GM23338 (cell line): ENCODE measurements around the gene HRAS. TPM values are rescaled to one million over a fixed set of nuclear protein-coding genes. Genes with fewer than 3 reads are reported as not detected.

ENCODE experiments used
- ATAC-seq: fragments of 200-7000 bp; cut with Tn5 transposase; 3 replicates; pipeline ENCODE4 v1.9.1; 2020
- DNase-seq: peaks from one replicate; pipeline ENCODE4 v3.0.0-alpha.2; 2015; ENCODE audit warnings: low spot score
- H2AFZ ChIP-seq: fragments of 200-600 bp; sonication (generic); 2 replicates; pipeline ENCODE4 v1.8.0; 2016; ENCODE audit warnings: antibody characterized with exemption, mild to moderate bottlenecking, moderate library complexity
- H3F3A ChIP-seq: fragments of 200-600 bp; sonication (generic); replicated peaks from 2 replicates; pipeline ENCODE4 v1.8.0; 2017; ENCODE audit warnings: antibody characterized with exemption, mixed run types, low read depth
- H3K27ac ChIP-seq: fragments of 200-600 bp; sonication (generic); 2 replicates; pipeline ENCODE4 v1.6.1; 2016; ENCODE audit warnings: low read depth
- H3K27me3 ChIP-seq: fragments of 200-600 bp; sonication (generic); 2 replicates; pipeline ENCODE4 v1.8.0; 2016; ENCODE audit warnings: mild to moderate bottlenecking, mixed run types, moderate library complexity; ENCODE audit not compliant: insufficient read depth
- H3K36me3 ChIP-seq: fragments of 200-600 bp; sonication (generic); 2 replicates; pipeline ENCODE4 v1.8.0; 2016; ENCODE audit warnings: mild to moderate bottlenecking; ENCODE audit not compliant: insufficient read depth
- H3K4me1 ChIP-seq: fragments of 200-600 bp; sonication (generic); 2 replicates; pipeline ENCODE4 v1.8.0; 2016; ENCODE audit warnings: mild to moderate bottlenecking, moderate library complexity; ENCODE audit not compliant: insufficient read depth
- H3K4me2 ChIP-seq: fragments of 200-600 bp; sonication (generic); 2 replicates; pipeline ENCODE4 v1.7.1; 2017; ENCODE audit warnings: mixed run types
- H3K4me3 ChIP-seq: fragments of 200-600 bp; sonication (generic); 2 replicates; pipeline ENCODE4 v1.6.1; 2016; ENCODE audit warnings: mixed run types
- H3K79me2 ChIP-seq: fragments of 200-600 bp; sonication (generic); replicated peaks from 2 replicates; pipeline ENCODE4 v1.8.0; 2017; ENCODE audit warnings: mild to moderate bottlenecking; ENCODE audit not compliant: insufficient read depth
- H3K9me2 ChIP-seq: fragments of 200-600 bp; sonication (generic); 2 replicates; pipeline ENCODE4 v1.8.0; 2017; ENCODE audit not compliant: insufficient read depth
- H4K20me1 ChIP-seq: fragments of 200-600 bp; sonication (generic); replicated peaks from 2 replicates; pipeline ENCODE4 v1.8.0; 2017; ENCODE audit warnings: mild to moderate bottlenecking; ENCODE audit not compliant: insufficient read depth
- H3K27ac Mint-ChIP-seq: 2 replicates; pipeline ENCODE4 v1.8.0; 2020; ENCODE audit warnings: inconsistent platforms, mild to moderate bottlenecking, moderate library complexity, mixed read lengths
- H3K27me3 Mint-ChIP-seq: 3 replicates; pipeline ENCODE4 v1.8.0; 2022; ENCODE audit warnings: low read depth, mild to moderate bottlenecking, moderate library complexity, mixed read lengths, inconsistent platforms; ENCODE audit not compliant: insufficient read depth, poor library complexity
- H3K36me3 Mint-ChIP-seq: 3 replicates; pipeline ENCODE4 v1.8.0; 2021; ENCODE audit warnings: low read depth, mild to moderate bottlenecking, inconsistent platforms, moderate library complexity, mixed read lengths
- H3K4me1 Mint-ChIP-seq: 3 replicates; pipeline ENCODE4 v1.8.0; 2020; ENCODE audit warnings: mild to moderate bottlenecking, inconsistent platforms, mixed read lengths
- H3K4me3 Mint-ChIP-seq: 3 replicates; pipeline ENCODE4 v1.8.0; 2021; ENCODE audit warnings: moderate library complexity, mild to moderate bottlenecking, inconsistent platforms, mixed read lengths
- H3K9me3 Mint-ChIP-seq: 3 replicates; pipeline ENCODE4 v1.8.0; 2020; ENCODE audit warnings: moderate library complexity, mild to moderate bottlenecking, inconsistent platforms, mixed read lengths
- CTCF ChIP-seq, 2 experiments: fragments of 200-600 bp in 1 of 2; sonication (generic) in 1 of 2; conservative IDR thresholded peaks; 2 replicates each; pipeline versions ENCODE4 v1.5.1 to v1.6.1; 2016 to 2017; ENCODE audit warnings: antibody characterized with exemption in 2 of 2, low read depth in 2 of 2, mild to moderate bottlenecking in 2 of 2, moderate library complexity in 1 of 2
- ETS1 ChIP-seq: IDR thresholded peaks from 2 replicates; pipeline ENCODE4 v1.6.1; 2016; ENCODE audit warnings: antibody characterized with exemption
- ZNF114 ChIP-seq: fragments of 250-450 bp; sonication (Bioruptor Pico); IDR thresholded peaks from 2 replicates; pipeline ENCODE4 v1.5.0; 2020; ENCODE audit warnings: mild to moderate bottlenecking, moderate library complexity
- ZNF331 ChIP-seq: fragments of 250-450 bp; sonication (Bioruptor Pico); IDR thresholded peaks from 2 replicates; pipeline ENCODE4 v1.5.0; 2020; ENCODE audit warnings: low read depth, mild to moderate bottlenecking, moderate library complexity
- ZNF462 ChIP-seq: fragments of 250-450 bp; sonication (Bioruptor Pico); IDR thresholded peaks from 2 replicates; pipeline ENCODE4 v1.5.0; 2020; ENCODE audit warnings: mild to moderate bottlenecking, moderate library complexity
- polyA plus RNA-seq: library from polyadenylated mRNA; unstranded; fragments of >200 nt; fragmentation: Nextera tagmentation; extraction: Ambion mirVana; gene quantifications from 2 replicates; pipeline ENCODE4 v1.2.1, GENCODE V29; 2016
- total RNA-seq: library from RNA; depleted of rRNA; stranded (reverse); fragments of >200 nt; shearing (Covaris generic); gene quantifications from 2 replicates; pipeline ENCODE4 v1.2.3, GENCODE V29; 2014

The HRAS gene
- total and polyA plus RNA-seq, 2 experiments from 2014 or later = 37.9 to 48.7 TPM

GRCh38 chr11:562046-562645 lies 26.8 kb upstream of the HRAS start (continued):
- TF ChIP-seq ZNF462 (CRISPR knock-in tag) (no peak), CTCF (conservative IDR thresholded peaks at IDR 0.05; ENCODE audit: low read depth in 2 of 2) (no peak), ZNF331 (CRISPR knock-in tag) (no peak), ZNF114 (CRISPR knock-in tag) (no peak)

DNA sequence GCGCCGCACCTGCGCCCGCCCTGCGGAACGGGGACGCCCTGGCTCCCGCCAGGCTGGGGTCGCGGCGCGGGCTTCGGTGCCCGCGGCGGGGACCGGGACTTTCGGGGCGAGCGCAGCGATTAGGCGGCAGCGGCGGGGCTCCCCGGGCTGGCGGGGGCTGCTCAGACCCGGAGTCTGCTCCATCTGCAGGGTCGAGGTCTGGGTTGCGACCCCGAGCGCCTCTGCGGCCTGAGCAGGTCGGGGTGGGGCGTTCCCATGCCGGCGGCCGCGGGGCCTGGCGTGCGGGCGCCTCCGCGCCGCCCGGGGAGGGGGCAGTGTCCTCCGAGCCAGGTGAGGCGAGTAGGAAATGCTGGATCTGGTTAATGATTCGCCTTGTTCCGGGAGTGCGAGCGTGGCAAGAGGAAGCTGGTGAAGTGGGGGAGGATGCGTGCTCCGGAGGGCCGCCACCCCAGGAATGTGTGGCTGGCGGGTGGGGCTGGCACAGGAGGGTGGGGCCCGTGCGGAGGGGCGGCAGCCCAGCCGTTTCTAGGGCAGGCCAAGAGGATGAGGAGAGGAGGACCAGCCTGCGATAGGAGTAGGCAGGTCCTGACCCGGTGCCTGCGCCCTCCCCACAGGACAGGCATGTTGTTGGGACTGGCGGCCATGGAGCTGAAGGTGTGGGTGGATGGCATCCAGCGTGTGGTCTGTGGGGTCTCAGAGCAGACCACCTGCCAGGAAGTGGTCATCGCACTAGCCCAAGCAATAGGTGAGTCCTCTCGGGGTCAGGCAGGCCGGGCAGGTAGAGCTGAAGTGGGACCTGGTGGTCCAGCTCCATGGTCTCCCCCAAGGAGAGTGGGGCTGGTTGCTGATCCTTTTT lies 26.0 kb upstream of the HRAS start:
- ATAC-seq (peak; percentile 8), DNase-seq (peak; percentile 50)
- peaks cover 13% of the 10 kb centered on the region for H3K4me1 Mint-ChIP-seq
- Histone ChIP-seq H2AFZ (no peak overlapping the region), H3F3A (peaks cover 8% of the 10 kb centered on the region; the same call in 1 of the 2 replicates), H3K4me1 (peaks cover 18% of the 10 kb centered on the region), H3K27me3 (peaks cover 19% of the 10 kb centered on the region), H4K20me1 (peaks cover 12% of the 10 kb centered on the region), H3K79me2 (0 out of 2 replicates have a peak, but pooled peaks cover 7% of the 10 kb centered on the region), H3K36me3 (no peaks in the 10 kb centered on the region), H3K9me2 (no peaks in the 10 kb centered on the region), H3K4me2 (peak overlapping the region; percentile 87), H3K4me3 (peak overlapping the region; percentile 88), H3K27ac (no peak overlapping the region)
- H3K27ac Mint-ChIP-seq = no peak overlapping the region
- no peaks in the 10 kb centered on the region; the same call in 2 of the 3 replicates for H3K36me3 Mint-ChIP-seq
- peaks cover 2% of the 10 kb centered on the region; the same call in 1 of the 3 replicates for H3K9me3 Mint-ChIP-seq
- H3K27me3 Mint-ChIP-seq = peaks cover 30% of the 10 kb centered on the region
- H3K4me3 Mint-ChIP-seq = peak overlapping the region; percentile 86
- no peak for TF ChIP-seq ETS1
